ENCODE measurements around the gene HCN2.

DNA sequence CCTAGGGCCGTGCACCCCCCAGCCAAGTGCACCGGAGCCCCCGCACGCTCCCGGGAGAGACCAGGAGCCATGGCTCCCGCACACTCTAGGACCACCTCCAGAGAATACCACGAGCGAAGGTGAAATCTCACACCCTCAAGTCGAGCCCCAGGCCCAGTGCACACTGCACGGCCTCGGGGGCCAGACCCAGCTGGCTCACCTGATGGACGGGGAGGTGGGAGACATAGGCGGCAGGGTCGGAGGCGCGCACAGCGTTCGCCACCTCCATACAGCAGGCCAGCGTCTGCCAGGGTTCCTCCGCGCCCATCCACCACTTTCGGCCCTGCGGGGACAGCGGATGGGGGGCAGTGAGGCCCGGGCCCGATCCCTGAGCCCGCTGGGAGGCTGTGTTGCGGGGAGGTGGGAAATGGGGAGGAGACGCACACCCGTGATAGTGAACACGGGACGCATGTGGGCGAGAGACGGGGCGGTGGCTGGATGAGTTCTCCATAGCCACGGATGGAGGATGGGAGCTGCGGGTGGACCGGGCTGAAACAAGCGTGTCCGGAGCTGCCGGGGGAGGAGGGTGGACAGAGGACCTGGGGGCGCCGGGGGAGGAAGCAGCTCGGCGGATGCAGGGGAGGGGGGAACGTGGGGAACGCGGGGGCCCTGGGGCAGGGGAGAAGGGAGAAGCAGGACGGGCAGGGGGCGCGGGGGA is 30.6 kb downstream of the HCN2 start:
- TF ChIP-seq MYB (IDR thresholded peaks at IDR 0.05; ENCODE audit: borderline replicate concordance, low read depth, low read length) (no peak), NFYB (IDR thresholded peaks at IDR 0.05; ENCODE audit: insufficient read depth, low read depth, low read length) (no peak), ZNF274 (IDR thresholded peaks at IDR 0.05; ENCODE audit: insufficient read depth, insufficient read length) (no peak), SMC3 (IDR thresholded peaks at IDR 0.05; ENCODE audit: borderline replicate concordance, low read length) (no peak), EP300 (IDR thresholded peaks at IDR 0.05; ENCODE audit: borderline replicate concordance in 1 of 2, control insufficient read depth in 1 of 2, low read depth in 2 of 2, low read length in 2 of 2) (no peak), HDAC6 (IDR thresholded peaks at IDR 0.05; ENCODE audit: unreplicated experiment) (no peak), CHD2 (IDR thresholded peaks at IDR 0.05; ENCODE audit: borderline replicate concordance, low read depth, low read length) (no peak), CREB1 (IDR thresholded peaks at IDR 0.05; ENCODE audit: low read depth) (no peak), GABPA (IDR thresholded peaks at IDR 0.05; ENCODE audit: low read depth) (no peak), MAX (IDR thresholded peaks at IDR 0.05; ENCODE audit: low read depth, low read length) (no peak)
- TF ChIP-seq, protein P1, sequence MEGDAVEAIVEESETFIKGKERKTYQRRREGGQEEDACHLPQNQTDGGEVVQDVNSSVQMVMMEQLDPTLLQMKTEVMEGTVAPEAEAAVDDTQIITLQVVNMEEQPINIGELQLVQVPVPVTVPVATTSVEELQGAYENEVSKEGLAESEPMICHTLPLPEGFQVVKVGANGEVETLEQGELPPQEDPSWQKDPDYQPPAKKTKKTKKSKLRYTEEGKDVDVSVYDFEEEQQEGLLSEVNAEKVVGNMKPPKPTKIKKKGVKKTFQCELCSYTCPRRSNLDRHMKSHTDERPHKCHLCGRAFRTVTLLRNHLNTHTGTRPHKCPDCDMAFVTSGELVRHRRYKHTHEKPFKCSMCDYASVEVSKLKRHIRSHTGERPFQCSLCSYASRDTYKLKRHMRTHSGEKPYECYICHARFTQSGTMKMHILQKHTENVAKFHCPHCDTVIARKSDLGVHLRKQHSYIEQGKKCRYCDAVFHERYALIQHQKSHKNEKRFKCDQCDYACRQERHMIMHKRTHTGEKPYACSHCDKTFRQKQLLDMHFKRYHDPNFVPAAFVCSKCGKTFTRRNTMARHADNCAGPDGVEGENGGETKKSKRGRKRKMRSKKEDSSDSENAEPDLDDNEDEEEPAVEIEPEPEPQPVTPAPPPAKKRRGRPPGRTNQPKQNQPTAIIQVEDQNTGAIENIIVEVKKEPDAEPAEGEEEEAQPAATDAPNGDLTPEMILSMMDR (IDR thresholded peaks at IDR 0.05 in 2 of 3, conservative IDR thresholded peaks at IDR 0.05 in 1 of 3; ENCODE audit: control insufficient read depth in 2 of 3, extremely low read depth in 1 of 3, insufficient read depth in 1 of 3, low read depth in 3 of 3, low read length in 3 of 3) = no peak
- TF ChIP-seq, protein P2, sequence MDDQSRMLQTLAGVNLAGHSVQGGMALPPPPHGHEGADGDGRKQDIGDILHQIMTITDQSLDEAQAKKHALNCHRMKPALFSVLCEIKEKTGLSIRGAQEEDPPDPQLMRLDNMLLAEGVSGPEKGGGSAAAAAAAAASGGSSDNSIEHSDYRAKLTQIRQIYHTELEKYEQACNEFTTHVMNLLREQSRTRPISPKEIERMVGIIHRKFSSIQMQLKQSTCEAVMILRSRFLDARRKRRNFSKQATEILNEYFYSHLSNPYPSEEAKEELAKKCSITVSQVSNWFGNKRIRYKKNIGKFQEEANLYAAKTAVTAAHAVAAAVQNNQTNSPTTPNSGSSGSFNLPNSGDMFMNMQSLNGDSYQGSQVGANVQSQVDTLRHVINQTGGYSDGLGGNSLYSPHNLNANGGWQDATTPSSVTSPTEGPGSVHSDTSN (IDR thresholded peaks at IDR 0.05; ENCODE audit: insufficient replicate concordance, low read depth, low read length) = no peak
